ENCODE data around the gene TRUB1. TPM values are rescaled to one million over a fixed set of nuclear protein-coding genes. Genes with fewer than 3 reads are reported as not detected.
A peak's percentile ranks its signal among the peaks of the same experiment; 100 is the strongest.

TRUB1 gene
- total and polyA plus RNA-seq, 2 donors (not counting 1 experiment from before 2014, with no cell fraction given) = 19.6 to 38.5 TPM

- H3K4me2 ChIP-seq (ENCODE audit: extremely low read depth, insufficient read depth, low read length) = no peak overlapping the region
- H3K27ac ChIP-seq (ENCODE audit: insufficient read depth, low read length) = no peak overlapping the region
- H3K79me2 ChIP-seq (ENCODE audit: control insufficient read depth, insufficient read depth, low read length) = no peaks in the 10 kb centered on the region
Observed at GRCh38 chr10:114955984-114956383, 18.0 kb downstream of the TRUB1 start.

DNA sequence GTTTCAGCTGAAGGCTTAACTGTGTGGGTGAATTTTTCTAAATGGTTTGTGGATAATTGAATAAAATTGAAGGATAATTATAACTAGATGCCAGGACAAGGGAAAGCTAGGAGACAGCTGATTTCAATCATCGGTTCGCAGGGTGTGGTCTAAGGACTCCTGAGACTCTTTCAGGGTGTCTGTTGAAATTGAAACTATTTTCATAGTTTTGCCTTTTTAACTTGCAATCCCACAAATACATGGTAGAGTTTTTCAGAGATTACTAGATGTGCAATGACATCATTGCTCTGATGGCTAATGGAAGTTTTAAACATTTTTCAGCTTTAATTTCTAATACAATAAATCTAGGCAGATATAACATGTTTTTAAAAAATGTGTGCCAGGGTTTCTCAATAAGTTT is 18.5 kb downstream of the TRUB1 start:
- Histone ChIP-seq H3K27ac (ENCODE audit: insufficient read depth, low read length) (no peak overlapping the region), H4K20me1 (ENCODE audit: control insufficient read depth, extremely low read depth, insufficient read depth, low read length) (no peaks in the 10 kb centered on the region), H3K4me3 (replicated peaks in 1 of 4; ENCODE audit: control extremely low read depth in 1 of 4, insufficient read depth in 1 of 4, low read depth in 3 of 4, low read length in 4 of 4) (no peak overlapping the region), H3K36me3 (ENCODE audit: control insufficient read depth, insufficient read depth, low read length) (no peaks in the 10 kb centered on the region), H3K4me2 (ENCODE audit: extremely low read depth, insufficient read depth, low read length) (no peak overlapping the region), H3K79me2 (ENCODE audit: control insufficient read depth, insufficient read depth, low read length) (no peaks in the 10 kb centered on the region), H2AFZ (ENCODE audit: low read length) (no peak overlapping the region), H3K27me3 (ENCODE audit: control insufficient read depth, insufficient read depth, low read length) (no peaks in the 10 kb centered on the region), H3K4me1 (ENCODE audit: control insufficient read depth, extremely low read depth, insufficient read depth, low read length) (no peaks in the 10 kb centered on the region), H3K9me3 (ENCODE audit: control insufficient read depth, insufficient read depth, low read depth, low read length) (no peaks in the 10 kb centered on the region), H3K9ac (ENCODE audit: insufficient read depth, low read length) (no peak overlapping the region)
- no peak for TF ChIP-seq EZH2 (IDR thresholded peaks at IDR 0.05; ENCODE audit: low read length, missing control alignments)
- TF ChIP-seq, protein P1, sequence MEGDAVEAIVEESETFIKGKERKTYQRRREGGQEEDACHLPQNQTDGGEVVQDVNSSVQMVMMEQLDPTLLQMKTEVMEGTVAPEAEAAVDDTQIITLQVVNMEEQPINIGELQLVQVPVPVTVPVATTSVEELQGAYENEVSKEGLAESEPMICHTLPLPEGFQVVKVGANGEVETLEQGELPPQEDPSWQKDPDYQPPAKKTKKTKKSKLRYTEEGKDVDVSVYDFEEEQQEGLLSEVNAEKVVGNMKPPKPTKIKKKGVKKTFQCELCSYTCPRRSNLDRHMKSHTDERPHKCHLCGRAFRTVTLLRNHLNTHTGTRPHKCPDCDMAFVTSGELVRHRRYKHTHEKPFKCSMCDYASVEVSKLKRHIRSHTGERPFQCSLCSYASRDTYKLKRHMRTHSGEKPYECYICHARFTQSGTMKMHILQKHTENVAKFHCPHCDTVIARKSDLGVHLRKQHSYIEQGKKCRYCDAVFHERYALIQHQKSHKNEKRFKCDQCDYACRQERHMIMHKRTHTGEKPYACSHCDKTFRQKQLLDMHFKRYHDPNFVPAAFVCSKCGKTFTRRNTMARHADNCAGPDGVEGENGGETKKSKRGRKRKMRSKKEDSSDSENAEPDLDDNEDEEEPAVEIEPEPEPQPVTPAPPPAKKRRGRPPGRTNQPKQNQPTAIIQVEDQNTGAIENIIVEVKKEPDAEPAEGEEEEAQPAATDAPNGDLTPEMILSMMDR (conservative IDR thresholded peaks at IDR 0.05 in 1 of 2, IDR thresholded peaks at IDR 0.05 in 1 of 2; ENCODE audit: low read depth in 1 of 2, low read length in 2 of 2) = no peak
- peak in 1 of 2 donors; percentile 17 for DNase-seq (ENCODE audit: low read depth in 2 of 2)

More at GRCh38 chr10:114955984-114956383, 18.0 kb downstream of the TRUB1 start:
- DNase-seq (ENCODE audit: low read depth in 2 of 2) = no peak
- Histone ChIP-seq H3K4me3 (replicated peaks in 1 of 4; ENCODE audit: control extremely low read depth in 1 of 4, insufficient read depth in 1 of 4, low read depth in 3 of 4, low read length in 4 of 4) (no peak overlapping the region), H3K9ac (ENCODE audit: insufficient read depth, low read length) (no peak overlapping the region), H4K20me1 (ENCODE audit: control insufficient read depth, extremely low read depth, insufficient read depth, low read length) (no peaks in the 10 kb centered on the region), H3K36me3 (ENCODE audit: control insufficient read depth, insufficient read depth, low read length) (no peaks in the 10 kb centered on the region), H3K9me3 (ENCODE audit: control insufficient read depth, insufficient read depth, low read depth, low read length) (no peaks in the 10 kb centered on the region), H2AFZ (ENCODE audit: low read length) (no peak overlapping the region), H3K27me3 (ENCODE audit: control insufficient read depth, insufficient read depth, low read length) (no peaks in the 10 kb centered on the region), H3K4me1 (ENCODE audit: control insufficient read depth, extremely low read depth, insufficient read depth, low read length) (no peaks in the 10 kb centered on the region)
- TF ChIP-seq, protein P1 (conservative IDR thresholded peaks at IDR 0.05 in 1 of 2, IDR thresholded peaks at IDR 0.05 in 1 of 2; ENCODE audit: low read depth in 1 of 2, low read length in 2 of 2) = no peak
- TF ChIP-seq EZH2 (IDR thresholded peaks at IDR 0.05; ENCODE audit: low read length, missing control alignments) = no peak

GRCh38 chr10:114957122-114957521 is 19.1 kb downstream of the TRUB1 start:
- Histone ChIP-seq H3K4me3 (replicated peaks in 1 of 4; ENCODE audit: control extremely low read depth in 1 of 4, insufficient read depth in 1 of 4, low read depth in 3 of 4, low read length in 4 of 4) (no peak overlapping the region), H3K9ac (ENCODE audit: insufficient read depth, low read length) (no peak overlapping the region), H2AFZ (ENCODE audit: low read length) (no peak overlapping the region), H3K4me2 (ENCODE audit: extremely low read depth, insufficient read depth, low read length) (no peak overlapping the region), H3K9me3 (ENCODE audit: control insufficient read depth, insufficient read depth, low read depth, low read length) (no peaks in the 10 kb centered on the region), H3K27me3 (ENCODE audit: control insufficient read depth, insufficient read depth, low read length) (no peaks in the 10 kb centered on the region), H3K4me1 (ENCODE audit: control insufficient read depth, extremely low read depth, insufficient read depth, low read length) (no peaks in the 10 kb centered on the region), H4K20me1 (ENCODE audit: control insufficient read depth, extremely low read depth, insufficient read depth, low read length) (no peaks in the 10 kb centered on the region), H3K36me3 (ENCODE audit: control insufficient read depth, insufficient read depth, low read length) (no peaks in the 10 kb centered on the region), H3K27ac (ENCODE audit: insufficient read depth, low read length) (no peak overlapping the region), H3K79me2 (ENCODE audit: control insufficient read depth, insufficient read depth, low read length) (no peaks in the 10 kb centered on the region)
- no peak for DNase-seq (ENCODE audit: low read depth in 2 of 2)
- no peak for TF ChIP-seq EZH2 (IDR thresholded peaks at IDR 0.05; ENCODE audit: low read length, missing control alignments)
- TF ChIP-seq, protein P1 (conservative IDR thresholded peaks at IDR 0.05 in 1 of 2, IDR thresholded peaks at IDR 0.05 in 1 of 2; ENCODE audit: low read depth in 1 of 2, low read length in 2 of 2) = no peak
